Colon (tissue), 2 donors: Measurements from ENCODE around the gene DEDD2.

Experiments used
- FAIRE-seq: peaks from 2 replicates; lab custom pipeline; 2012; peaks lifted over from hg19 to GRCh38; lab: Jason Lieb, UNC
- donor health status: control.
- donor health status: control.

DEDD2 gene

GRCh38 chr19:42198676-42199439 lies 18.6 kb downstream of the DEDD2 start:
- no peak for FAIRE-seq

- FAIRE-seq: no peak
Observed at GRCh38 chr19:42197375-42197817, 20.1 kb downstream of the DEDD2 start.

- no peak for FAIRE-seq
Observed at GRCh38 chr19:42196011-42197001, 21.2 kb downstream of the DEDD2 start.

GRCh38 chr19:42193706-42194105 lies 23.8 kb downstream of the DEDD2 start:
- FAIRE-seq: no peak

GRCh38 chr19:42193294-42193693 lies 24.2 kb downstream of the DEDD2 start:
- FAIRE-seq: no peak

- FAIRE-seq: peak; percentile 18
Observed at GRCh38 chr19:42191855-42192254, 25.6 kb downstream of the DEDD2 start.

GRCh38 chr19:42191330-42191729 lies 26.1 kb downstream of the DEDD2 start:
- FAIRE-seq: no peak

GRCh38 chr19:42189133-42189532 lies 28.3 kb downstream of the DEDD2 start:
- FAIRE-seq: no peak

GRCh38 chr19:42188665-42189064 lies 28.8 kb downstream of the DEDD2 start:
- FAIRE-seq: no peak

- no peak for FAIRE-seq
Observed at GRCh38 chr19:42185277-42185676, 32.2 kb downstream of the DEDD2 start.

GRCh38 chr19:42184401-42184861 lies 33.0 kb downstream of the DEDD2 start:
- FAIRE-seq: no peak

- no peak for FAIRE-seq
Observed at GRCh38 chr19:42178791-42179674, 38.4 kb downstream of the DEDD2 start.

- no peak for FAIRE-seq
Observed at GRCh38 chr19:42177686-42178019, 39.8 kb downstream of the DEDD2 start.

GRCh38 chr19:42176990-42177685 lies 40.3 kb downstream of the DEDD2 start:
- no peak for FAIRE-seq

- no peak for FAIRE-seq
Observed at GRCh38 chr19:42176649-42176989, 40.9 kb downstream of the DEDD2 start.

GRCh38 chr19:42175952-42176648 lies 41.4 kb downstream of the DEDD2 start:
- FAIRE-seq: no peak

- FAIRE-seq: no peak
Observed at GRCh38 chr19:42174958-42175734, 42.3 kb downstream of the DEDD2 start.

GRCh38 chr19:42174188-42174587 lies 43.3 kb downstream of the DEDD2 start:
- no peak for FAIRE-seq

- FAIRE-seq: no peak
Observed at GRCh38 chr19:42173695-42174094, 43.8 kb downstream of the DEDD2 start.

GRCh38 chr19:42172261-42172660 lies 45.2 kb downstream of the DEDD2 start:
- no peak for FAIRE-seq
